CD14-positive monocyte (primary cell): ENCODE measurements around the gene SMIM38. TPM values are rescaled to one million over a fixed set of nuclear protein-coding genes. Genes with fewer than 3 reads are reported as not detected.

Experiments used
- DNase-seq, 3 donors: peaks; one replicate each; pipeline ENCODE4 v3.0.0-alpha.2; 2011 to 2022
- H2AFZ ChIP-seq: 2 replicates; pipeline ENCODE4 v1.6.0; 2012; ENCODE audit warnings: mild to moderate bottlenecking, low read depth, low read length, inconsistent platforms; ENCODE audit not compliant: insufficient read depth, poor library complexity, severe bottlenecking
- H3K27ac ChIP-seq, 2 donors: 1 replicate in 1 of 2; 2 replicates in 1 of 2; pipeline ENCODE4 v1.5.1; 2012 to 2013; ENCODE audit warnings: low read length in 2 of 2, control low read depth in 1 of 2, inconsistent platforms in 1 of 2, low read depth in 1 of 2, mild to moderate bottlenecking in 1 of 2
- H3K27me3 ChIP-seq, 2 donors: one replicate each; pipeline versions ENCODE4 v1.6.0 to v1.6.1; 2011 to 2013; ENCODE audit warnings: low read length in 2 of 2; ENCODE audit not compliant: control insufficient read depth in 2 of 2, insufficient read depth in 2 of 2
- H3K36me3 ChIP-seq, 2 donors: replicated peaks in 1 of 2; 1 replicate in 1 of 2; 2 replicates in 1 of 2; pipeline versions ENCODE4 v1.5.1 to v1.6.1; 2012 to 2013; ENCODE audit warnings: low read length in 2 of 2, control low read depth in 1 of 2, inconsistent platforms in 1 of 2, mild to moderate bottlenecking in 1 of 2; ENCODE audit not compliant: insufficient read depth in 2 of 2, control insufficient read depth in 1 of 2
- H3K4me1 ChIP-seq, 2 donors: 1 replicate in 1 of 2; 2 replicates in 1 of 2; pipeline versions ENCODE4 v1.5.1 to v1.6.1; 2012 to 2013; ENCODE audit warnings: low read length in 2 of 2, control low read depth in 1 of 2, inconsistent platforms in 1 of 2, mild to moderate bottlenecking in 1 of 2, moderate library complexity in 1 of 2; ENCODE audit not compliant: insufficient read depth in 2 of 2, control insufficient read depth in 1 of 2
- H3K4me2 ChIP-seq: replicated peaks from 2 replicates; pipeline ENCODE3; 2012; ENCODE audit warnings: low read length, moderate library complexity, mild to moderate bottlenecking; ENCODE audit not compliant: poor library complexity, severe bottlenecking; ENCODE audit errors: extremely low read depth
- H3K4me3 ChIP-seq, 3 experiments: fragments of 200-600 bp in 1 of 3; sonication (generic) in 1 of 3; replicated peaks in 1 of 3; 1 replicate in 2 of 3; 2 replicates in 1 of 3; pipeline ENCODE4 v1.5.1; 2011 to 2013; ENCODE audit warnings: low read length in 3 of 3, mild to moderate bottlenecking in 3 of 3, control low read depth in 2 of 3, low read depth in 2 of 3, inconsistent platforms in 1 of 3, moderate library complexity in 1 of 3
- H3K79me2 ChIP-seq: 2 replicates; pipeline ENCODE4 v1.6.0; 2012; ENCODE audit warnings: mild to moderate bottlenecking, control low read depth, inconsistent platforms, low read length, moderate library complexity; ENCODE audit not compliant: insufficient read depth
- H3K9ac ChIP-seq: 2 replicates; pipeline ENCODE4 v1.6.0; 2017; ENCODE audit warnings: low read length, mild to moderate bottlenecking; ENCODE audit not compliant: insufficient read depth, poor library complexity, severe bottlenecking
- H3K9me3 ChIP-seq, 2 donors: replicated peaks in 1 of 2; 1 replicate in 1 of 2; 2 replicates in 1 of 2; pipeline versions ENCODE4 v1.5.1 to v1.6.1; 2012 to 2013; ENCODE audit warnings: low read length in 2 of 2, control low read depth in 1 of 2; ENCODE audit not compliant: control insufficient read depth in 1 of 2, insufficient read depth in 1 of 2
- H4K20me1 ChIP-seq: 2 replicates; pipeline ENCODE4 v1.6.0; 2012; ENCODE audit warnings: mild to moderate bottlenecking, low read length, control low read depth, moderate library complexity; ENCODE audit not compliant: insufficient read depth
- H3K27ac Mint-ChIP-seq, 7 donors: one replicate each; pipeline ENCODE4 v1.8.0; 2020; ENCODE audit warnings: mild to moderate bottlenecking in 7 of 7, mixed read lengths in 7 of 7, moderate library complexity in 6 of 7, inconsistent platforms in 2 of 7
- H3K27me3 Mint-ChIP-seq, 3 donors: one replicate each; pipeline ENCODE4 v1.8.0; 2021 to 2022; ENCODE audit warnings: low read depth in 3 of 3, mild to moderate bottlenecking in 3 of 3, mixed read lengths in 3 of 3, moderate library complexity in 3 of 3, inconsistent platforms in 1 of 3
- H3K36me3 Mint-ChIP-seq, 2 donors: one replicate each; pipeline ENCODE4 v1.8.0; 2020; ENCODE audit warnings: mixed read lengths in 2 of 2, inconsistent platforms in 1 of 2, mild to moderate bottlenecking in 1 of 2
- H3K4me1 Mint-ChIP-seq: one replicate; pipeline ENCODE4 v1.8.0; 2020; ENCODE audit warnings: mild to moderate bottlenecking, mixed read lengths
- H3K4me3 Mint-ChIP-seq, 2 donors: one replicate each; pipeline ENCODE4 v1.8.0; 2020; ENCODE audit warnings: mild to moderate bottlenecking in 2 of 2, mixed read lengths in 2 of 2, moderate library complexity in 1 of 2
- H3K9me3 Mint-ChIP-seq, 7 donors: one replicate each; pipeline ENCODE4 v1.8.0; 2020 to 2022; ENCODE audit warnings: mixed read lengths in 7 of 7, mild to moderate bottlenecking in 6 of 7, moderate library complexity in 6 of 7, inconsistent platforms in 2 of 7
- CTCF ChIP-seq: fragments of 200-600 bp; IDR thresholded peaks from one replicate; pipeline ENCODE4 v1.8.0; 2022; ENCODE audit warnings: antibody characterized with exemption, mild to moderate bottlenecking
- WGBS: methylation state at CpG from one replicate; pipeline ENCODE4 v1.1.5; 2013; ENCODE audit warnings: missing lambda C conversion rate; ENCODE audit not compliant: insufficient coverage; 5-methylcytosine and 5-hydroxymethylcytosine counted together
- intact Hi-C, 2 donors: fragments of 100-400 bp; cut with micrococcal nuclease; formaldehyde crosslinking; loops; one replicate each; pipeline versions ENCODE4 v1.15.0 to v1.15.1; 2023
- polyA plus RNA-seq, 3 donors: library from polyadenylated mRNA; depleted of rRNA in 1 of 3; unstranded in 2 of 3; stranded (reverse) in 1 of 3; fragments of 300-500 nt in 2 of 3; fragments of >200 nt in 1 of 3; fragmentation: Illumina TruSeq in 2 of 3; gene quantifications; 1 replicate in 2 of 3; 2 replicates in 1 of 3; pipeline ENCODE4 v1.2.3, GENCODE V29; 2012 to 2021

The SMIM38 gene
- polyA plus RNA-seq, 3 donors = 0.05 TPM; not detected in 2

- H3K9ac ChIP-seq = no peak overlapping the region
- no CpG with 5 or more reads among the region's 4 CpGs for WGBS
- H3K4me3 Mint-ChIP-seq = no peak overlapping the region
- H3K27me3 Mint-ChIP-seq = peaks cover 1 to 6% (median 5%) of the 10 kb centered on the region in 3 donors
- no peak for TF ChIP-seq CTCF
- H3K27me3 ChIP-seq = no peaks in the 10 kb centered on the region
- H3K4me1 ChIP-seq = no peaks in the 10 kb centered on the region
- H3K36me3 ChIP-seq = no peaks in the 10 kb centered on the region
- H3K36me3 Mint-ChIP-seq = no peaks in the 10 kb centered on the region
- H3K4me3 ChIP-seq = no peak overlapping the region
- H3K9me3 Mint-ChIP-seq = peaks cover 17 to 44% (median 39%) of the 10 kb centered on the region in 7 donors
- H3K4me2 ChIP-seq = no peak overlapping the region
- no peak overlapping the region for H2AFZ ChIP-seq
- peaks cover 17 to 43% of the 10 kb centered on the region in 2 donors for H3K9me3 ChIP-seq
- no peak overlapping the region for H3K27ac Mint-ChIP-seq
- no peak for DNase-seq
- H3K79me2 ChIP-seq = no peaks in the 10 kb centered on the region
- H3K4me1 Mint-ChIP-seq = peaks cover 6% of the 10 kb centered on the region
- no peak overlapping the region for H3K27ac ChIP-seq
- intact Hi-C loops = no loop called here
- no peaks in the 10 kb centered on the region for H4K20me1 ChIP-seq
These were observed 10.7 kb upstream of the SMIM38 start for GRCh38 chr11:69145050-69145380.

- H4K20me1 ChIP-seq = no peaks in the 10 kb centered on the region
- H3K79me2 ChIP-seq = no peaks in the 10 kb centered on the region
- no peaks in the 10 kb centered on the region for H3K36me3 ChIP-seq
- H2AFZ ChIP-seq = no peak overlapping the region
- no peak overlapping the region for H3K4me3 ChIP-seq
- WGBS = 95% methylated on average over 13 of the region's 13 CpGs
- H3K4me1 ChIP-seq = no peaks in the 10 kb centered on the region
- peak overlapping the region in 1 of 7 donors; percentile 47 for H3K27ac Mint-ChIP-seq
- H3K27ac ChIP-seq = no peak overlapping the region
- intact Hi-C loops = no loop called here
- DNase-seq = no peak
- H3K9me3 ChIP-seq = peaks cover 17 to 39% of the 10 kb centered on the region in 2 donors
- H3K27me3 Mint-ChIP-seq = peaks cover 3 to 8% (median 7%) of the 10 kb centered on the region in 3 donors
- no peak overlapping the region for H3K9ac ChIP-seq
- TF ChIP-seq CTCF = no peak
- no peaks in the 10 kb centered on the region for H3K36me3 Mint-ChIP-seq
- no peaks in the 10 kb centered on the region for H3K27me3 ChIP-seq
- no peaks in the 10 kb centered on the region for H3K4me1 Mint-ChIP-seq
- peaks cover 19 to 39% (median 36%) of the 10 kb centered on the region in 7 donors for H3K9me3 Mint-ChIP-seq
- H3K4me2 ChIP-seq = no peak overlapping the region
- no peak overlapping the region for H3K4me3 Mint-ChIP-seq
These were observed 7.4 kb upstream of the SMIM38 start for GRCh38 chr11:69148377-69148762.
